Keratinocyte (primary cell): ENCODE measurements around the gene TNRC18. TPM values are rescaled to one million over a fixed set of nuclear protein-coding genes. Genes with fewer than 3 reads are reported as not detected.

ENCODE experiments used
- DNase-seq: peaks from one replicate; pipeline ENCODE4 v3.0.0-alpha.2; 2011; ENCODE audit warnings: low read depth, missing footprints, low spot score
- FAIRE-seq: peaks from 2 replicates; lab custom pipeline; 2011; peaks lifted over from hg19 to GRCh38; lab: Jason Lieb, UNC
- H2AFZ ChIP-seq: 2 replicates; pipeline ENCODE4 v1.6.0; 2012; ENCODE audit warnings: low read length, control low read depth, inconsistent platforms; ENCODE audit not compliant: control insufficient read depth
- H3K27ac ChIP-seq: 2 replicates; pipeline ENCODE4 v1.5.1; 2011; ENCODE audit warnings: low read length; ENCODE audit not compliant: control insufficient read depth, insufficient read depth
- H3K27me3 ChIP-seq: 3 replicates; pipeline ENCODE4 v1.6.0; 2011; ENCODE audit warnings: low read length; ENCODE audit not compliant: control insufficient read depth, insufficient read depth; ENCODE audit errors: extremely low read depth
- H3K36me3 ChIP-seq, 2 experiments: 2 replicates in 1 of 2; 3 replicates in 1 of 2; pipeline ENCODE4 v1.5.1; 2011; ENCODE audit warnings: low read length in 2 of 2, mild to moderate bottlenecking in 1 of 2; ENCODE audit not compliant: control insufficient read depth in 2 of 2, insufficient read depth in 2 of 2; ENCODE audit errors: extremely low read depth in 1 of 2
- H3K4me1 ChIP-seq: 3 replicates; pipeline ENCODE4 v1.5.1; 2011; ENCODE audit warnings: low read length; ENCODE audit not compliant: control insufficient read depth, insufficient read depth; ENCODE audit errors: extremely low read depth
- H3K4me2 ChIP-seq: 3 replicates; pipeline ENCODE4 v1.6.0; 2011; ENCODE audit warnings: low read depth, low read length; ENCODE audit not compliant: control insufficient read depth, insufficient read depth; ENCODE audit errors: extremely low read depth
- H3K4me3 ChIP-seq, 3 experiments: fragments of 200-600 bp in 1 of 3; sonication (generic) in 1 of 3; 2 replicates in 2 of 3; 3 replicates in 1 of 3; pipeline ENCODE4 v1.5.1; 2011 to 2016; ENCODE audit warnings: low read length in 3 of 3, mild to moderate bottlenecking in 3 of 3, control low read depth in 2 of 3, inconsistent platforms in 1 of 3, low read depth in 1 of 3, mixed read lengths in 1 of 3, mixed run types in 1 of 3, moderate library complexity in 1 of 3; ENCODE audit not compliant: control insufficient read depth in 2 of 3, insufficient read depth in 2 of 3; ENCODE audit errors: extremely low read depth in 1 of 3
- H3K79me2 ChIP-seq: 2 replicates; pipeline ENCODE4 v1.6.0; 2012; ENCODE audit warnings: low read length; ENCODE audit not compliant: control insufficient read depth, insufficient read depth
- H3K9ac ChIP-seq: 3 replicates; pipeline ENCODE4 v1.6.0; 2011; ENCODE audit warnings: low read length; ENCODE audit not compliant: control insufficient read depth, insufficient read depth; ENCODE audit errors: extremely low read depth
- H3K9me1 ChIP-seq: 3 replicates; pipeline ENCODE4 v1.6.0; 2011; ENCODE audit warnings: low read length; ENCODE audit not compliant: control insufficient read depth, insufficient read depth; ENCODE audit errors: extremely low read depth
- H3K9me3 ChIP-seq: 2 replicates; pipeline ENCODE4 v1.5.1; 2012; ENCODE audit warnings: low read depth, low read length; ENCODE audit not compliant: control insufficient read depth
- H4K20me1 ChIP-seq: 3 replicates; pipeline ENCODE4 v1.6.0; 2011; ENCODE audit warnings: low read length; ENCODE audit not compliant: control insufficient read depth, insufficient read depth; ENCODE audit errors: extremely low read depth
- EZH2 ChIP-seq: IDR thresholded peaks from one replicate; pipeline ENCODE4 v1.6.1; 2012; ENCODE audit warnings: inconsistent platforms, mild to moderate bottlenecking, low read length, moderate library complexity
- dilution Hi-C: fragments of 300-500 bp; cut with MboI; formaldehyde crosslinking; loops from one replicate; pipeline ENCODE4 v1.7.0; 2020; ENCODE audit warnings: low sequenced_read_pairs; ENCODE audit not compliant: extremely low pct_ligation_motif_present
- polyA plus RNA-seq, 5 experiments: library from polyadenylated mRNA; depleted of rRNA in 3 of 5; stranded (reverse) in 3 of 5; stranded (forward) in 1 of 5; unstranded in 1 of 5; fragments of >200 nt; gene quantifications; 1 replicate in 1 of 5; 2 replicates in 3 of 5; 3 replicates in 1 of 5; pipeline versions ENCODE4 v1.2.1 to v1.2.3, GENCODE V29; 2011 to 2012; ENCODE audit warnings: missing spikeins in 2 of 5, low read depth in 1 of 5, low replicate concordance in 1 of 5
- TF ChIP-seq, protein P1 (sequence below), 3 experiments: IDR thresholded peaks in 1 of 3; conservative IDR thresholded peaks in 1 of 3; optimal IDR thresholded peaks in 1 of 3; 2 replicates in 2 of 3; 3 replicates in 1 of 3; pipeline versions ENCODE3 to v1.5.1; 2011; ENCODE audit warnings: low read length in 3 of 3, mild to moderate bottlenecking in 3 of 3, moderate library complexity in 2 of 3, control low read depth in 1 of 3, inconsistent platforms in 1 of 3; ENCODE audit not compliant: insufficient read depth in 2 of 3; ENCODE audit errors: extremely low read depth in 1 of 3

The TNRC18 gene
- polyA plus RNA-seq, 1 donor (not counting 4 experiments of a cell fraction or from before 2014, with no cell fraction given): 13.2 TPM

- H3K9ac ChIP-seq: no peak overlapping the region
- peaks cover 8% of the 10 kb centered on the region for H4K20me1 ChIP-seq
- DNase-seq: no peak
- H3K27me3 ChIP-seq: no peaks in the 10 kb centered on the region
- peaks cover 20% of the 10 kb centered on the region for H3K79me2 ChIP-seq
- dilution Hi-C loops: no loop called here
- H3K4me2 ChIP-seq: no peak overlapping the region
- no peak for TF ChIP-seq EZH2
- TF ChIP-seq, protein P1, sequence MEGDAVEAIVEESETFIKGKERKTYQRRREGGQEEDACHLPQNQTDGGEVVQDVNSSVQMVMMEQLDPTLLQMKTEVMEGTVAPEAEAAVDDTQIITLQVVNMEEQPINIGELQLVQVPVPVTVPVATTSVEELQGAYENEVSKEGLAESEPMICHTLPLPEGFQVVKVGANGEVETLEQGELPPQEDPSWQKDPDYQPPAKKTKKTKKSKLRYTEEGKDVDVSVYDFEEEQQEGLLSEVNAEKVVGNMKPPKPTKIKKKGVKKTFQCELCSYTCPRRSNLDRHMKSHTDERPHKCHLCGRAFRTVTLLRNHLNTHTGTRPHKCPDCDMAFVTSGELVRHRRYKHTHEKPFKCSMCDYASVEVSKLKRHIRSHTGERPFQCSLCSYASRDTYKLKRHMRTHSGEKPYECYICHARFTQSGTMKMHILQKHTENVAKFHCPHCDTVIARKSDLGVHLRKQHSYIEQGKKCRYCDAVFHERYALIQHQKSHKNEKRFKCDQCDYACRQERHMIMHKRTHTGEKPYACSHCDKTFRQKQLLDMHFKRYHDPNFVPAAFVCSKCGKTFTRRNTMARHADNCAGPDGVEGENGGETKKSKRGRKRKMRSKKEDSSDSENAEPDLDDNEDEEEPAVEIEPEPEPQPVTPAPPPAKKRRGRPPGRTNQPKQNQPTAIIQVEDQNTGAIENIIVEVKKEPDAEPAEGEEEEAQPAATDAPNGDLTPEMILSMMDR (optimal IDR thresholded peaks at IDR 0.05 in 1 of 3, IDR thresholded peaks at IDR 0.05 in 1 of 3, conservative IDR thresholded peaks at IDR 0.05 in 1 of 3; ENCODE audit: extremely low read depth in 1 of 3, insufficient read depth in 2 of 3, low read length in 3 of 3): no peak
- H3K4me1 ChIP-seq: peaks cover 7% of the 10 kb centered on the region
- no peaks in the 10 kb centered on the region for H3K9me1 ChIP-seq
- no peak for FAIRE-seq
- H3K4me3 ChIP-seq: no peak overlapping the region
- H2AFZ ChIP-seq: no peak overlapping the region
- peaks cover 6 to 9% of the 10 kb centered on the region in 2 experiments for H3K36me3 ChIP-seq
- no peaks in the 10 kb centered on the region for H3K9me3 ChIP-seq
- H3K27ac ChIP-seq: no peak overlapping the region
These were observed 11.8 kb upstream of the TNRC18 start for GRCh38 chr7:5435291-5436002.

DNA sequence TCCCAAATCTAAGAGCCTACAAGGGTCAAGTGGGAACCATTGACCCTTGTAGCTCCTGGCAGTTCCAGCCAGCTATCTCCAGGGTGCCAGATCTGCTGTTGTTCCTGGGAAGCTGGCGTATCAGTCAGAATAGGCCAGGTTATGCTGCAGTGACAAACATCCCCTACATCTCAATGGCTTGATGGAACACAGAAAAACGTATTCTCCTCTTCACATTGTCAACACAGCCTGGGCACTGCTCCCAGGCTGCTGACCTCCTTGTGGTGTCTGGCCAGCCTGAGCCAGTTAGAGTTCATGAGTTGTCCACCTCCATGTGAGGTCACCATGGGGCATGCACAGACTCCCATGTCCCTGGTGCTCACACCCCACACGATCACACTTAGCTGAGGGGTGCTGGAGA is 9.5 kb upstream of the TNRC18 start:
- Histone ChIP-seq H3K4me3 (no peak overlapping the region), H3K9me3 (no peaks in the 10 kb centered on the region), H3K9me1 (no peaks in the 10 kb centered on the region), H3K4me1 (peaks cover 10% of the 10 kb centered on the region), H3K4me2 (no peak overlapping the region), H3K79me2 (peaks cover 37% of the 10 kb centered on the region), H4K20me1 (peaks cover 8% of the 10 kb centered on the region), H3K36me3 (peaks cover 6 to 9% of the 10 kb centered on the region in 2 experiments), H3K9ac (no peak overlapping the region), H3K27ac (no peak overlapping the region), H2AFZ (no peak overlapping the region), H3K27me3 (no peaks in the 10 kb centered on the region)
- TF ChIP-seq EZH2: no peak
- TF ChIP-seq, protein P1 (optimal IDR thresholded peaks at IDR 0.05 in 1 of 3, IDR thresholded peaks at IDR 0.05 in 1 of 3, conservative IDR thresholded peaks at IDR 0.05 in 1 of 3; ENCODE audit: extremely low read depth in 1 of 3, insufficient read depth in 2 of 3, low read length in 3 of 3): no peak
- no peak for DNase-seq
- FAIRE-seq: no peak
- dilution Hi-C loops: no loop called here
